Left colon (tissue), 2 donors: ENCODE results near the gene LHX1. TPM values are rescaled to one million over a fixed set of nuclear protein-coding genes. Genes with fewer than 3 reads are reported as not detected.

Experiments used
- ATAC-seq: fragments of 200-7000 bp; cut with Tn5 transposase; one replicate; pipeline ENCODE4 v1.9.1; 2020; ENCODE audit warnings: mild to moderate bottlenecking, moderate library complexity
- DNase-seq, 2 donors: peaks; one replicate each; pipeline ENCODE4 v3.0.0-alpha.2; 2020
- intact Hi-C, 2 donors: fragments of 100-400 bp; cut with DNase I in 1 of 2; cut with micrococcal nuclease in 1 of 2; formaldehyde crosslinking; loops; one replicate each; pipeline versions ENCODE4 v1.11.2 to v1.14.0; 2022; cut with DNase I, micrococcal nuclease
- total RNA-seq, 2 donors: library from RNA; stranded (reverse); fragmentation: NEBNext Ultra II Directional; extraction: Animal tissue kit (Norgen Biotek cat#: 25700); gene quantifications; one replicate each; pipeline ENCODE4 v1.2.1, GENCODE V29; 2021
- donor health status: DM: no; HTN: no; CAD: no.
- donor health status: DM: yes; HTN: yes; CAD: no.

LHX1 gene
- total RNA-seq, 2 donors from 2014 or later = not detected

GRCh38 chr17:36945959-36946725 is 8.9 kb downstream of the LHX1 start:
- no peak for DNase-seq
- intact Hi-C loops = no loop called here
- no peak for ATAC-seq

- intact Hi-C loops = no loop called here
- ATAC-seq = no peak
- DNase-seq = no peak
Observed at GRCh38 chr17:36946726-36947091, 9.4 kb downstream of the LHX1 start.

GRCh38 chr17:36947922-36948716 is 10.8 kb downstream of the LHX1 start:
- intact Hi-C loops = no loop called here
- peak; percentile 51 for ATAC-seq
- no peak for DNase-seq

- intact Hi-C loops = no loop called here
- DNase-seq (peak; percentile 95 to 97), ATAC-seq (peak; percentile 99)
Observed at GRCh38 chr17:36948717-36949460, 11.6 kb downstream of the LHX1 start, which contains the start of gene AATF. Gene AATF (plus strand): TSS chr17:36948954. CDS start chr17:36949126, 172 bp downstream.

GRCh38 chr17:36949461-36949927 is 12.2 kb downstream of the LHX1 start:
- ATAC-seq (peak; percentile 46), DNase-seq (no peak)

GRCh38 chr17:36950027-36950426 is 12.8 kb downstream of the LHX1 start:
- DNase-seq (no peak), ATAC-seq (no peak)
- intact Hi-C loops = no loop called here

More at GRCh38 chr17:36949461-36949927, 12.2 kb downstream of the LHX1 start:
- intact Hi-C loops = no loop called here

GRCh38 chr17:36951084-36951789 is 14.0 kb downstream of the LHX1 start:
- DNase-seq (no peak), ATAC-seq (no peak)
- intact Hi-C loops = no loop called here

- no peak for DNase-seq
- ATAC-seq = no peak
- intact Hi-C loops = no loop called here
Observed at GRCh38 chr17:36971508-36971907, 34.2 kb downstream of the LHX1 start.

GRCh38 chr17:36972186-36972700 is 35.0 kb downstream of the LHX1 start:
- intact Hi-C loops = no loop called here
- ATAC-seq (peak; percentile 70), DNase-seq (no peak)

- DNase-seq = no peak
- intact Hi-C loops = no loop called here
- no peak for ATAC-seq
Observed at GRCh38 chr17:36972905-36973304, 35.6 kb downstream of the LHX1 start.

GRCh38 chr17:36975922-36976515 is 38.7 kb downstream of the LHX1 start:
- no peak for DNase-seq
- intact Hi-C loops = no loop called here
- ATAC-seq = no peak

- ATAC-seq (no peak), DNase-seq (no peak)
- intact Hi-C loops = no loop called here
Observed at GRCh38 chr17:36977066-36977465, 39.8 kb downstream of the LHX1 start.

GRCh38 chr17:36977568-36977967 is 40.3 kb downstream of the LHX1 start:
- DNase-seq = no peak
- intact Hi-C loops = no loop called here
- ATAC-seq = no peak

GRCh38 chr17:36978810-36979564 is 41.7 kb downstream of the LHX1 start:
- intact Hi-C loops = no loop called here

GRCh38 chr17:36979565-36979941 is 42.3 kb downstream of the LHX1 start:
- intact Hi-C loops = no loop called here

More at GRCh38 chr17:36978810-36979564, 41.7 kb downstream of the LHX1 start:
- ATAC-seq (no peak), DNase-seq (no peak)

GRCh38 chr17:36980280-36980761 is 43.0 kb downstream of the LHX1 start:
- ATAC-seq = no peak
- no peak for DNase-seq
- intact Hi-C loops = no loop called here

More at GRCh38 chr17:36979565-36979941, 42.3 kb downstream of the LHX1 start:
- no peak for DNase-seq
- no peak for ATAC-seq

- DNase-seq (no peak), ATAC-seq (no peak)
- intact Hi-C loops = no loop called here
Observed at GRCh38 chr17:36983618-36984017, 46.3 kb downstream of the LHX1 start.
